ENCODE measurements around the gene STK24. TPM values are rescaled to one million over a fixed set of nuclear protein-coding genes. Genes with fewer than 3 reads are reported as not detected.

The STK24 gene
- total and polyA plus RNA-seq, 2 of the 4 experiments (the other 2 are of a cell fraction), result 29.2 to 43.4 TPM

DNA sequence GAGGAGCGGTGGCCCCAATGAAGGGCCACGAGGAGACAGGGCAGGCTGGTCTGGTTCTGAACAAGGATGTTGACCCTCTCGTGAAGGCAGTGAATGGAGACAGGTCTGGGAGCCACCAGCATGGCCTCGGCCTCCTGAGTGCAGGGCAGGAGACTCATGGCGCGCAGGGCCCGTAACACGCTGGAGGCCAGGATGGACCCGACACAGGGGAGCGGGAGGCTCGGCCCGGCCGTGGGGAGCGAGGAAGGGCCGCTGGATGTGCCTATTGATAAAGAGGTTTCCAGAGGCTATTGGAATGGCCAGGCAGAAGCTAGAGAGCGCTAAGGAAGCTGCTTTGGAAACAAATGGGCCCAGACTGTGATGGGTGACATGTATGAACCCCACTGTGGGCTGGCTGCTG is 132.5 kb downstream of the STK24 start (continued):
- TF ChIP-seq MAZ (IDR thresholded peaks at IDR 0.05; ENCODE audit: borderline replicate concordance, low read depth, low read length), result no peak
- TF ChIP-seq CHD1 (IDR thresholded peaks at IDR 0.05; ENCODE audit: low read depth, low read length), result no peak
- no peak for TF ChIP-seq FOS (IDR thresholded peaks at IDR 0.05; ENCODE audit: low read depth, low read length)
- TF ChIP-seq MAFK (IDR thresholded peaks at IDR 0.05; ENCODE audit: low read depth, low read length), result no peak
- no peak for TF ChIP-seq RFX5 (IDR thresholded peaks at IDR 0.05; ENCODE audit: low read depth, low read length)
- no peak for TF ChIP-seq MXI1 (IDR thresholded peaks at IDR 0.05; ENCODE audit: borderline replicate concordance, low read depth, low read length)

DNA sequence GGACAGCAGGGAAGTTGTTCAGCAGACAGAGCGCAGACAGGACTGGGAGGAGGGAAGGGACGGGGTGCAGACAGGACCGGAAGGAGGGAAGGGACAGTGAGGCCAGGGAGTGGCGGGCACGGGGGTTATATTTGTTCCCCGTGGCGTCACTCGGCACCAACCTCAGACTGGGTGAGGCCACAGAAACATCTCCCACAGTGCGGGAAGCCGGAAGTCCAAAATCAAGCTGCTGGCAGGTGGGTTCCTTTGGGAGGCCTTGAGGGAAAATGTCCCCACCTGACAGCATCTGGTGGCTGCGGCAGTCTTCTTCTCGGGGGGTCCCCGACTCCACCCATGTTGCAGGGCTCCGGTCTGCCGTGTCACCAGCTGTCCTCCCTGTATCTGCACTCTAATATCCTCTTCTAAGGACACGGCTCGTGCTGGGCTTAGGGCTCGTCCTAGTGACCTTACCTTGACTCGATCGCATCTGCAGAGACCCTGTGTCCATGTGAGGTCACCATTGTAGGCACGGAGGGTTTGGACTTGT is 133.0 kb downstream of the STK24 start:
- Histone ChIP-seq H3K79me1 (ENCODE audit: low read depth in 1 of 2, low read length in 2 of 2) (peaks cover 2 to 44% of the 10 kb centered on the region in 2 experiments; a peak in 3 of 4 replicates), H2BK15ac (ENCODE audit: low read depth, low read length) (peak overlapping the region; percentile 6; the same call in 1 of the 3 replicates), H2AK9ac (replicated peaks; ENCODE audit: low read depth, low read length, poor library complexity) (peak overlapping the region; percentile 98), H2AFZ (replicated peaks; ENCODE audit: low read length, poor library complexity) (peak overlapping the region; percentile 72), H4K5ac (ENCODE audit: low read depth, low read length) (peak overlapping the region; percentile 21), H4K8ac (ENCODE audit: low read depth in 2 of 2, low read length in 2 of 2) (peak overlapping the region; percentile 51 to 90), H2BK120ac (ENCODE audit: low read depth, low read length) (peak overlapping the region; percentile 75), H2BK20ac (ENCODE audit: low read depth, low read length) (peak overlapping the region; percentile 72), H3K27ac (ENCODE audit: insufficient read depth, low read length) (peak overlapping the region; percentile 38), H4K91ac (ENCODE audit: insufficient read depth, low read depth, low read length) (peak overlapping the region; percentile 87), H3K4me2 (ENCODE audit: low read depth, low read length) (no peak overlapping the region), H4K20me1 (ENCODE audit: insufficient read depth, low read length) (peaks cover 22% of the 10 kb centered on the region), H3K56ac (ENCODE audit: extremely low read depth, insufficient read depth, low read length) (no peak overlapping the region), H3K4ac (ENCODE audit: low read depth, low read length) (peak overlapping the region; percentile 87), H3K14ac (replicated peaks; ENCODE audit: low read depth, low read length) (peak overlapping the region; percentile 74), H3K18ac (ENCODE audit: low read depth, low read length) (peak overlapping the region; percentile 43), H3K23ac (ENCODE audit: low read depth, low read length) (peak overlapping the region; percentile 41), H2AK5ac (ENCODE audit: low read depth, low read length) (peak overlapping the region; percentile 99), H3K4me3 (ENCODE audit: insufficient read depth, low read depth, low read length) (no peak overlapping the region), H3K36me3 (ENCODE audit: control insufficient read depth, insufficient read depth, low read length) (peaks cover 76% of the 10 kb centered on the region), H2BK5ac (ENCODE audit: low read depth, low read length, poor library complexity, severe bottlenecking) (peak overlapping the region; percentile 64), H3K9ac (ENCODE audit: low read depth, low read length) (0 out of 2 replicates have a peak overlapping the region, but pooled peaks have one; percentile 2), H3K9me1 (ENCODE audit: insufficient read depth, low read length) (peaks cover 11% of the 10 kb centered on the region), H3K4me1 (ENCODE audit: control insufficient read depth, insufficient read depth, low read length) (peaks cover 6% of the 10 kb centered on the region), H3K27me3 (ENCODE audit: control insufficient read depth, insufficient read depth, low read length) (no peaks in the 10 kb centered on the region), H3K9me3 (ENCODE audit: control insufficient read depth, insufficient read depth, low read length) (no peaks in the 10 kb centered on the region)
- TF ChIP-seq, protein P1, sequence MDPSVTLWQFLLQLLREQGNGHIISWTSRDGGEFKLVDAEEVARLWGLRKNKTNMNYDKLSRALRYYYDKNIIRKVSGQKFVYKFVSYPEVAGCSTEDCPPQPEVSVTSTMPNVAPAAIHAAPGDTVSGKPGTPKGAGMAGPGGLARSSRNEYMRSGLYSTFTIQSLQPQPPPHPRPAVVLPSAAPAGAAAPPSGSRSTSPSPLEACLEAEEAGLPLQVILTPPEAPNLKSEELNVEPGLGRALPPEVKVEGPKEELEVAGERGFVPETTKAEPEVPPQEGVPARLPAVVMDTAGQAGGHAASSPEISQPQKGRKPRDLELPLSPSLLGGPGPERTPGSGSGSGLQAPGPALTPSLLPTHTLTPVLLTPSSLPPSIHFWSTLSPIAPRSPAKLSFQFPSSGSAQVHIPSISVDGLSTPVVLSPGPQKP (IDR thresholded peaks at IDR 0.05; ENCODE audit: borderline replicate concordance, low read depth, low read length), result no peak
- no peak for TF ChIP-seq BHLHE40 (IDR thresholded peaks at IDR 0.05; ENCODE audit: low read depth, low read length)
- TF ChIP-seq CEBPB (IDR thresholded peaks at IDR 0.05; ENCODE audit: low read depth, low read length), result no peak
- intact Hi-C loops (cut with micrococcal nuclease), result loop anchor here (2.0 to 10.0 kb wide), 2 partner anchors 397 to 589 kb away; no protein-coding TSS in a partner anchor
- ChIA-PET POLR2A (ENCODE audit: unreplicated experiment) (no interaction called here), CTCF (interaction anchor here (1.9 kb wide), 1 partner anchor 229 kb away, joined by 6 read pairs; no protein-coding TSS in a partner anchor)
- BruUV-seq (replicated peaks), result no TSS peak
- dilution Hi-C loops (cut with HindIII; ENCODE audit: low sequenced_read_pairs, unreplicated experiment), result no loop called here
- no peak for ATAC-seq (ENCODE audit: low read depth)
- 97% methylated on average over 5 of the region's 21 CpGs; no CpG with 5 or more reads in 1 of the 2 experiments for WGBS, 2 experiments (ENCODE audit: extremely low coverage in 2 of 2, insufficient read length in 1 of 2)
- no peak for DNase-seq
- in situ Hi-C loops (cut with MboI; ENCODE audit: low sequenced_read_pairs), result loop anchor here (10.0 to 25.0 kb wide), 2 partner anchors 589 to 593 kb away; no protein-coding TSS in a partner anchor
